Fibroblast of upper back skin (primary cell): ENCODE measurements around the gene USF2.
"Not testable (repeated sequence)": the region's sequence is repeated elsewhere in the genome, so short reads cannot be mapped to it uniquely, and the experiment has no call there.

Source experiments
- DNase-seq: peaks from one replicate; pipeline ENCODE4 v3.0.0-alpha.2; 2013

The USF2 gene

GRCh38 chr19:35286101-35286500 lies 17.3 kb downstream of the USF2 start:
- DNase-seq, result not testable (repeated sequence)

- no peak for DNase-seq
These were observed 19.0 kb downstream of the USF2 start for GRCh38 chr19:35287713-35288112.

- DNase-seq, result no peak
These were observed 19.6 kb downstream of the USF2 start for GRCh38 chr19:35288331-35288730.

- DNase-seq, result no peak
These were observed 20.1 kb downstream of the USF2 start for GRCh38 chr19:35288906-35289305.

- no peak for DNase-seq
These were observed 21.8 kb downstream of the USF2 start for GRCh38 chr19:35290381-35291127.

GRCh38 chr19:35291259-35291658 lies 22.5 kb downstream of the USF2 start:
- DNase-seq, result no peak

- DNase-seq, result no peak
These were observed 23.2 kb downstream of the USF2 start, which contains the start of gene MAG for GRCh38 chr19:35291916-35292315. Gene MAG (plus strand): TSS chr19:35292161. CDS start chr19:35295409, 3,248 bp downstream.

GRCh38 chr19:35292421-35293362 lies 23.9 kb downstream of the USF2 start:
- no peak for DNase-seq

GRCh38 chr19:35293363-35293739 lies 24.6 kb downstream of the USF2 start:
- no peak for DNase-seq

GRCh38 chr19:35293808-35294207 lies 25.0 kb downstream of the USF2 start:
- DNase-seq, result no peak

- DNase-seq, result no peak
These were observed 25.6 kb downstream of the USF2 start for GRCh38 chr19:35294328-35294727.

GRCh38 chr19:35294859-35295791 lies 26.4 kb downstream of the USF2 start:
- no peak for DNase-seq

GRCh38 chr19:35295792-35296462 lies 27.2 kb downstream of the USF2 start:
- DNase-seq, result no peak

GRCh38 chr19:35296644-35297514 lies 28.1 kb downstream of the USF2 start:
- DNase-seq, result no peak

GRCh38 chr19:35297515-35297848 lies 28.7 kb downstream of the USF2 start:
- DNase-seq, result no peak

GRCh38 chr19:35297922-35298321 lies 29.2 kb downstream of the USF2 start:
- no peak for DNase-seq

GRCh38 chr19:35298561-35298972 lies 29.8 kb downstream of the USF2 start:
- DNase-seq, result no peak

- DNase-seq, result no peak
These were observed 31.0 kb downstream of the USF2 start for GRCh38 chr19:35299523-35300338.

GRCh38 chr19:35300339-35300649 lies 31.5 kb downstream of the USF2 start:
- DNase-seq, result no peak

GRCh38 chr19:35301961-35302360 lies 33.2 kb downstream of the USF2 start:
- DNase-seq, result no peak

GRCh38 chr19:35302446-35302845 lies 33.7 kb downstream of the USF2 start:
- no peak for DNase-seq
